IPS-NIHi7 (cell line): ENCODE measurements around the gene IFT43.

Experiments used
- DNase-seq: peaks from one replicate; pipeline ENCODE4 v3.0.0; 2012; ENCODE audit warnings: mixed read lengths; ENCODE audit errors: extremely low spot score

IFT43 gene

DNA sequence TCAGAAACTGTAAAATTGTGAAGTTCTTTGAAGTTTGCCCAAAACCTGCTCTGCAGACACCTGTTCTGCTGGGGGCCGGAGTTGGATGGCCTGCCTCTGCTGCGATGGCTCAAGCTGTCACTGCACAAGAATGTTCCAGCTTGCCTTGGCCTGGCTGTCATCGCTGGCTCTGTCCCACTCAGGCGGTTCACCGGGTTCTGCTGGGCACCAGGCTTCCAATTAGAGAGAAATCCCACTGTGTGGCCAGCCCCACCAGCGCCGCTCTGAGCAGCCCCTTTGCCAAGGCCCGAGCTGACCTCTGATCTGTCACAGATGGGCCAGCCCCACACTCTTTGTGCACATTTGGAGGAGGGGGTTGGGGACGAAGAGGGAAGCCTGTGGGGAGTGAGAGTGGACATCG lies 94.5 kb downstream of the IFT43 start:
- DNase-seq, result no peak

DNA sequence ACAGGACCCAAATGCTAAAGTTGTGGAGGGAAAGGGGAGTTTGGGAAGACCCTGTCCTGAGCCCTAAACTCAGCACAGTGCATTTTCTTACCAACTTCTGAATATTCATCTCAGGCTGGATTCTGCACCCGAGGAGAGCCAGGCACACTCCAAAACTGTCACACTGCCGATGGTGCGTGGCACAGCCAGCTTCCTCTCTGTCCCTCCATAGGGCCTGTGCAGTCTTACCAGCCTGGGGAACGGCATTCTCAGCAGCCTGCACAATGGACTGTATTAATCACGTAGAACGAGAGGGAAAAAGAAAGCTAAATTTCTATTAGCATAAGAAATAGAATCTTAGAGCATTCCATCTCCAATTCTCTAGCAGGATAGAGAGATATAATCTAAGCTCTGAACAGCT lies 94.9 kb downstream of the IFT43 start:
- DNase-seq, result no peak

DNA sequence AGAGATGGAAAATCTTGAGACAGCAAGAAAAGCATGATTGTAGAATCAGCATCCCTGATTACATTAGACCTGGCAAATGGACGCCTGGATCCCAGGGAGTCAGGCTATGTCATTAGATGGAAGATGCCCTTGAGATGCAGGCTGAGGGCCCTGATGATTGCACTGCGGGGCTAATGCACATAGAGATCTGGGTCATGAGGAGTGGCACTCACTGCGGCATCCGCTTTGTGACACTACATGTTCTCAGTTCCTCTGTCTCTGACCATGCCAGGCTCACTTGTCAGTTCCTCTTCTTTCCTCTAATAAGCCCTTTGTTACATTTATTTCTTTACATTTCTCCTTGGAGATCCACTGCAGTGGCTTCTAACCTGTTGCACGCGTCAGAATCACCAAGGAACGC lies 96.1 kb downstream of the IFT43 start:
- DNase-seq, result no peak

- DNase-seq, result peak; percentile 58
Observed at GRCh38 chr14:76083796-76084765, 98.5 kb downstream of the IFT43 start.

DNA sequence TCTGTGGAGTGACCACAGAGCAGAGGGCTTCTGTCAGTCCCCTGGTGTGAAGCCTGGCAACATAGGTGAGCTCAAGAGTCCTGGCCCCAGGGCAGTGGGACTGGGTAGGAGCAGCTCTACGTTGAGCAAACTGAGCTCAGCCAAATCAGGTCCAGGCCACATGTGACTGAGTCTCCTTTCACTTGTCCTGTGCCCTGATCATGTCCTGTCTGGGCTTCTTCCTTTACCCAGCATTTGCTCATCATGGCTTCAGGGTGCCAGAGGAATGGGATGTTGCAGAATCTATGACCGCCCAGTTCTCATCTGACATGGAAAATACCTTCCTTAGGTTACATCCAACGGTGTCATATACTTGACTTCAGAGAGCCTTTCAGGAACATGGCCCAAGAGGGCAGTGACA lies 99.8 kb downstream of the IFT43 start:
- DNase-seq, result no peak

- no peak for DNase-seq
Observed at GRCh38 chr14:76086636-76087035, 101.1 kb downstream of the IFT43 start.

DNA sequence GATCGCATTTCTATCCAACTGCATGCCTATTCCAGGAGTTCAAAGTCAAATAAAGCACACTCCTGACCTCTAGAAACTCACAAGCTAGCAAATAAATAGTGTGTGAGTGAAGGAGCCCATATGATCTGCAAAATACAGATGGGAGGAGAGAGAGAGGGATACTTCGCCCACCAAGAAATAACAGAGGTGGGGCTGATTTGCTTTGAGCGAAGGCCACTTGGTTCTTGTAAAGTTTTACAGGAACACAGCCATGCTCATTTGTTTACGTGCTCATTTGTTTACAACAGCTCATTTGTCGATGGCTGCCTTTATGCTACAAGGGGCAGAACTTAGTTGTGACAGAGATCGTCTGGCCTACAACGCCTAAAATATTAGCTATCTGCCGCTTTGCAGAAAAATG lies 102.8 kb downstream of the IFT43 start:
- DNase-seq, result no peak

GRCh38 chr14:76088771-76089571 lies 103.4 kb downstream of the IFT43 start:
- no peak for DNase-seq

- DNase-seq, result no peak
Observed at GRCh38 chr14:76089575-76089974, 104.0 kb downstream of the IFT43 start.

- peak; percentile 48 for DNase-seq
Observed at GRCh38 chr14:76090616-76091391, 105.2 kb downstream of the IFT43 start.

GRCh38 chr14:76093077-76093476 lies 107.5 kb downstream of the IFT43 start:
- no peak for DNase-seq

GRCh38 chr14:76096257-76096656 lies 110.7 kb downstream of the IFT43 start:
- no peak for DNase-seq

DNA sequence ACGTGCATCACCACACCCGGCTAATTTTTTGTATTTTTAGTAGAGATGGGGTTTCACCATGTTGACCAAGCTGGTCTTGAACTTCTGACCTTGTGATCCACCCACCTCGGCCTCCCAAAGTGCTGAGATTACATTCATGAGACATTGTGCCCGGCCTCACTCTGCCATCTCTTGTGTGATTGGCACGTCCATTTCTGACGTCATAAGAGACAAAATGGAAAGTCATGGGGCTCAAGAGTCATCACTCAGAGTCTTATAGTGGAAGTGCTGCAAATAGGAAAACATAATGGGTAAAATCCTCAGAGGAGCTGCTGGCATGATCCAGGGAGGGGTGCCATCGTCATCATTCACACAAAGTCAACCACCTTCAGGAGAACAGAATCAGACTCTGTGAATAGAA lies 112.0 kb downstream of the IFT43 start:
- no peak for DNase-seq

GRCh38 chr14:76098047-76098446 lies 112.5 kb downstream of the IFT43 start:
- no peak for DNase-seq

DNA sequence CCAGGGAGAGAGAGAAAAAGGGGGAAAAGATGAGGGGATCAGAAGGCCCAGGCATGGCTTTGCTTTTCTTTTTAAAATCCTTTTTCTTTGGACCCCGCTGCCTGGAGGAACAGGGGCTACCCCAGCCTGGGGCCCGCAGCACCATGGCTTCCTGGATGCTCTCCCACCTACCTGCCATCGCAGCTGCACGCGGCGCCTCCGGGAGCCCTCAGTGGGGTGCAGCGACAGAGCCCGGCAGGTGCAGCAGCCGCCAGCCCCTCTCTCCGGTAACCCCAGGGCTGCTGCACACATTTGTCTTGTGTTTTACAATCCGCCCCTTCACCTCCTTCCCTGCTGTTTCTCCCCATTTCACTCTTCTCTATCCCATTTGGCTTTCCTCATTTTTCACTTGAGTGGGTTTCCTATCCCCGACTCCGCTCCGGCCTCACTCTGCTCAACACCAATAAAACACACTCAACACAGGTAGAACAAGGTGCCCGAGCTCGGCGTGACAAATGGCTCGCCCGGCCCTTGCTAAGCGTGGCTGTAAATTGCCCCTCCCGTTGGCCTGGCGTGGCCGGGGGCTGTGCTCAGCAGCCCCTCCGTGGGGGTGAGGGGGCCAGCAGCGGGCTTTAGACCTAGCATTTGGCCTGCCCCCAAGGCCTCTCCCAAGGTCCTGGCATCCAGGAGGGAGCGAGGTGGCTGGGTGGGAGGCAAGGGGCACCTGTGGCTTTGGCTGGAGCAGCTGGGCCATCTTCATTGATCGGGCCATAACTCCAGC lies 113.5 kb downstream of the IFT43 start:
- DNase-seq, result no peak

DNA sequence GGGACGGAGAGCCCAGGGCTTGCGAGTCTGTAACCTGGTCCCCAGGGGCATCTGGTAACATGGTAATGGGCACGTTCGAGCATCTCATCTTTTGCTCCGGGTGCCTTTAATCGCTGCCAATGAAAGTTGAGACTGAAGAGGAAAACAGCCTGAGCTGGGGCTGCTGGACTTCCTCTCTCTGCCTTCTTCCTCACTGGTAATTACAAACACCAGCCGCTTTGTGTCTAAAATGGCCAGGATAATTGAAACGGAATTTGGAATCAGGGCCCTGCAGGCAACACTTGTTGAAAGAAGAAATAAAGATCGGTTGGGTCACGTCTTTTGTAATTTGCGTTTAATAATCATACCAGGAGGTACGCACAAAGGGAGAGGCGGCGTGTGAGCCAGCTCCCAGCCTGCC lies 114.7 kb downstream of the IFT43 start:
- DNase-seq, result no peak

DNA sequence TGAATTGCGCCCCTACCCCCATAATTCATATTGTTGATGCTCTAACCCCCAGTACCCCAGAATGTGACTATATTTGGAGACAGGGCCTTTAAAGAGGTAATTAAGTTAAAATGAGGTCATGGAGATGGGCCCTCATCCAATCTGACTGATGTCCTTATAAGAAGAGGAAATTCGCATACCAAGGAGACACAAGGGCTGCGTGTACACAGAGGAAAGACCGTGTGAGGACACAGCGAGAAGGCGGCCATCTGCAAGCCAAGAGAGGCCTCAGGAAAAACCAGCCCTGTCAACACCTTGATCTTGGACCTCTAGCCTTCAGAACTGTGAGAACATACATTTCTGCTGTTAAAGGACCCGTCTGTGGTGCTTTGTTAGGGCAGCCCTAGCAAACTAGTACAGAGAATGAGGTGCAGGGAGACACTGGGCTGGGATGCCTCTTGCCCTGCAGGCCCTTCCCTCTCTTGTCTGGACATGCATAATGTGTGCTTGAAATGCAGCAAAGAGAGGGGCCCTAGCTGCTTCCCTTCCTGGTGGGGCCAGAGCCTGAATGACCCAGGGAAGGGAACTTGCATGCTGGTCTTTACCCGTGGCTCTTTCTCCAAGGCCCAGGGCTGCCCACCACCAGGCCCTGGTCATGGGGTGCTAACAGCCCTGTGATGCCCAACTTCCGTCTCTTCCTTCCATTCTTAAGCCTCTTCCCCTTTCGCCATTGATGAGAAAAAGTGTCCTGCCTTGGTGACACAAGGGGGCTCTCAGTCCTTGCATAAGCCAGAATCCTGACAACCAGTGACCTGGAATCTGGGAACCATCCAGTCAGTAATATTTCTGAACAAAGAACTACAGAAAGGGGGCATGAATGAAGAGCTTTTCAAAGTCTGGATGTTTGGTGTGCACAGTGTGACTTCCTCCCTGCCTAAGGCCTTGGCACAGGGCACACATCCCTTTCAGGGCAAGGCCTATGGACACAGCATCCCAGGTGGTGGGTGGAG lies 116.1 kb downstream of the IFT43 start:
- no peak for DNase-seq

DNA sequence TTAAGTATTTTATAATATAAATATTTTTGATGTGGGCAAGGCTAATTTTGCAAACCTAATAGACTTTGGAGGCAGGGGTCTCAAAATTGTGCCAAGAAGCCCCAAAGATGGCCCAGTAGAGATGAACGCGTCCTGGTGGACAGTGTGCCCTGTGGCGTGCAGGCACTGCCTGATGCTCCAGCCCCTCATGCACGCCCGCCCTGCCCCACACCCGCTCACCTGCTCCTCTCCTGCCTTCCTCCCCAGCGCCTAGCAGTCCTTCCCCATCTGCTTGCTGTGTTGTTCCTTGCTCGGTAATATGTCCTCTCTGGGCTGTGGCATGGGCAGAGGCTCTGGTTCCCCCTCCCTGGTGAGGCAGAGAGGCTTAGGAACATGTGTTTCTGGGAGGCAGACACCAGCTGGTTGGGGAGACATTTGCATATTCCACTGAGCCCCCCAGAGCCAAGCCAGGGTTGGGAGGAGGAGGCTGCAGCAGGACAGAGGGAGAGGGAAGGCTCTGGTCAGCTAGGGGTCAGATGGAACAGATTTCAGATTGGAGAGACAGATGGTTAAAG lies 119.3 kb downstream of the IFT43 start:
- no peak for DNase-seq

DNA sequence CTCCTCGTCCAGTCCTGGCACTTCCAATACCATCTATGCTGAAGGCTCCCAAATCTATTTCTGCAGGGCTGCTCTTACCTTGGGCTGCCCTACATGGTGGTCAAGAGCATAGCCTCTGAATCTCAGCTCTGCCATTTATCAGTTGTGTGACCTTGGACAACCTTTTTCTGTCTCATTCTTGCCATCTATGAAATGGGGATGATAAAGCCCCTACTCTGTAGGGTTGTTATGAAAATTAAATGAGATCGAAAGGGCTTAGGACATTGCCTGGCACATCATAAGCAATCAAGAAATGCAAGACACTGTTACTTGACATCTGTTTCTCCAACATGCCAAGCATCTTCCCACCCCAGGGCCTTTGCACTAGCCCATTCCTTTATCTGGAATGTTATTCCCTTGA lies 120.6 kb downstream of the IFT43 start:
- no peak for DNase-seq
